ENCODE measurements around the gene GPR68.
"Not testable (repeated sequence)": the region's sequence is repeated elsewhere in the genome, so short reads cannot be mapped to it uniquely, and the experiment has no call there.

The GPR68 gene

GRCh38 chr14:91190853-91191252 is 53.7 kb downstream of the GPR68 start:
- DNase-seq (ENCODE audit: low read depth in 2 of 2): no peak

- no peak for DNase-seq (ENCODE audit: low read depth in 2 of 2)
These were observed 57.2 kb downstream of the GPR68 start for GRCh38 chr14:91187271-91187670.

- DNase-seq (ENCODE audit: low read depth in 2 of 2): no peak
These were observed 57.9 kb downstream of the GPR68 start for GRCh38 chr14:91186515-91187066.

- no peak for DNase-seq (ENCODE audit: low read depth in 2 of 2)
These were observed 58.8 kb downstream of the GPR68 start for GRCh38 chr14:91185721-91186120.

GRCh38 chr14:91184559-91184958 is 59.9 kb downstream of the GPR68 start:
- DNase-seq (ENCODE audit: low read depth in 2 of 2): no peak

- DNase-seq (ENCODE audit: low read depth in 2 of 2): not testable (repeated sequence)
These were observed 61.8 kb downstream of the GPR68 start for GRCh38 chr14:91182753-91183152.

Data from stimulated activated CD8-positive, alpha-beta memory T cell treated with anti-CD3 and anti-CD28 coated beads, Interleukin-7, amount 100 ng/mL, for 1 hour (primary cell).